GM21576 (cell line): ENCODE data around the gene MS4A10.

Experiments
- ATAC-seq: cut with Tn5 transposase; IDR thresholded peaks from one replicate; pipeline ENCODE4 v1.9.1; 2021; ENCODE audit warnings: mild to moderate bottlenecking, moderate library complexity; ENCODE audit not compliant: unreplicated experiment

The MS4A10 gene

DNA sequence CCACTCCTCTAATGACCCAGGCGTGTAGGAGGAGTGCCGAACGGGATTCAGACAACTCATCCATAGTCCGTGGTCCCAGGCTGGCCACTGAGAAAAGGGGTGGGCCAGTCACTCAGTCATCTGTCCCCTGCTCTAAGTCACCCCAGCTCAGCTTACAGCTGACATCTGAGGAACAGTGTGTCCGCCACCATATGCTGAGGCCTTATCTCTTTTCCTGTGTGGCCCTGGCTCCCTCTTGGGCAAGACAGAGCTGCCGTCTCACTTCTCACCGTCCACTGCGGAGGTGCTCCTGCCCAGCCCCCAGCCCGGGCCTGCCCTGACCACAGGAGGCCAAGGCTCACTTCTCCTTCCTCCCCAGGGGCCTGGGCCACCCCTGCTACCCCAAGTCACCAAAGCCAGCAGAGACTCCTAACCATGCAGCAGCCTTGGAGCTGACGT lies 63.6 kb downstream of the MS4A10 start:
- no peak for ATAC-seq

- ATAC-seq = no peak
Measured at GRCh38 chr11:60849641-60850520, 64.7 kb downstream of the MS4A10 start.
